SK-N-SH (cell line): ENCODE data around the gene FADD. TPM values are rescaled to one million over a fixed set of nuclear protein-coding genes. Genes with fewer than 3 reads are reported as not detected.

Source experiments
- CTCF ChIA-PET: fragments of 300-600, 350-600 bp; formaldehyde crosslinking; extraction: SDS; loops from one replicate; lab custom pipeline; 2021; lab: Yijun Ruan, JAX
- POLR2A ChIA-PET: fragments of 350-600 bp; sonication (Branson Sonifier 250); formaldehyde crosslinking; extraction: SDS; loops from one replicate; lab custom pipeline; 2020; ENCODE audit warnings: antibody characterized with exemption, inconsistent platforms; lab: Yijun Ruan, JAX
- DNase-seq: peaks from one replicate; pipeline ENCODE4 v3.0.0; 2012
- H2AFZ ChIP-seq: fragments of 200-600 bp; sonication (generic); 2 replicates; pipeline ENCODE4 v1.8.1; 2016; ENCODE audit warnings: antibody characterized with exemption, mild to moderate bottlenecking, low read depth
- H3F3A ChIP-seq: fragments of 200-600 bp; sonication (generic); replicated peaks from 2 replicates; pipeline ENCODE3; 2016; ENCODE audit warnings: antibody characterized with exemption, mild to moderate bottlenecking; ENCODE audit not compliant: insufficient read depth
- H3K27ac ChIP-seq, 2 experiments: fragments of 200-500 bp in 1 of 2; fragments of 200-600 bp in 1 of 2; sonication (Bioruptor generic) in 1 of 2; sonication (generic), shearing (Covaris generic) in 1 of 2; 2 replicates each; pipeline versions ENCODE4 v1.5.1 to v1.6.1; 2014 to 2016; ENCODE audit warnings: low read depth in 2 of 2, inconsistent platforms in 1 of 2, low read length in 1 of 2, mild to moderate bottlenecking in 1 of 2, mixed read lengths in 1 of 2
- H3K27me3 ChIP-seq: fragments of 200-600 bp; sonication (generic), shearing (Covaris generic); 2 replicates; pipeline ENCODE4 v1.6.1; 2016; ENCODE audit warnings: mixed run types; ENCODE audit not compliant: insufficient read depth
- H3K36me3 ChIP-seq, 2 experiments: fragments of 200-500 bp in 1 of 2; fragments of 200-600 bp in 1 of 2; sonication (Bioruptor generic) in 1 of 2; sonication (generic) in 1 of 2; replicated peaks in 1 of 2; 2 replicates each; pipeline versions ENCODE3 to v1.5.1; 2014 to 2016; ENCODE audit warnings: low read length in 1 of 2, mild to moderate bottlenecking in 1 of 2; ENCODE audit not compliant: insufficient read depth in 2 of 2, control insufficient read depth in 1 of 2
- H3K4me1 ChIP-seq, 2 experiments: fragments of 200-500 bp in 1 of 2; fragments of 200-600 bp in 1 of 2; sonication (Bioruptor generic) in 1 of 2; sonication (generic), shearing (Covaris generic) in 1 of 2; 2 replicates each; pipeline versions ENCODE4 v1.5.1 to v1.6.1; 2014 to 2016; ENCODE audit warnings: low read depth in 1 of 2, low read length in 1 of 2, mixed run types in 1 of 2; ENCODE audit not compliant: insufficient read depth in 2 of 2, control insufficient read depth in 1 of 2
- H3K4me2 ChIP-seq: fragments of 200-600 bp; sonication (generic), shearing (Covaris generic); 2 replicates; pipeline ENCODE4 v1.6.1; 2017; ENCODE audit warnings: mixed run types
- H3K4me3 ChIP-seq, 2 experiments: fragments of 200-500 bp in 1 of 2; fragments of 200-600 bp in 1 of 2; sonication (Bioruptor generic) in 1 of 2; sonication (generic), shearing (Covaris generic) in 1 of 2; 2 replicates each; pipeline versions ENCODE4 v1.5.1 to v1.8.1; 2014 to 2016; ENCODE audit warnings: low read depth in 2 of 2, inconsistent platforms in 1 of 2, low read length in 1 of 2, mild to moderate bottlenecking in 1 of 2, mixed read lengths in 1 of 2, moderate library complexity in 1 of 2
- H3K79me2 ChIP-seq: fragments of 200-600 bp; sonication (generic); 2 replicates; pipeline ENCODE4 v1.8.1; 2017; ENCODE audit warnings: mild to moderate bottlenecking; ENCODE audit not compliant: insufficient read depth
- H3K9ac ChIP-seq: fragments of 200-600 bp; sonication (generic); 2 replicates; pipeline ENCODE4 v1.6.1; 2017; ENCODE audit warnings: mixed run types
- H3K9me2 ChIP-seq: fragments of 200-600 bp; sonication (generic); 2 replicates; pipeline ENCODE4 v1.6.1; 2017; ENCODE audit warnings: mixed run types
- H3K9me3 ChIP-seq: fragments of 200-600 bp; sonication (generic); 2 replicates; pipeline ENCODE4 v1.6.1; 2017; ENCODE audit warnings: mixed run types, mild to moderate bottlenecking, moderate library complexity
- H4K20me1 ChIP-seq: fragments of 200-600 bp; sonication (generic); 2 replicates; pipeline ENCODE4 v1.6.1; 2017; ENCODE audit warnings: mild to moderate bottlenecking, mixed run types; ENCODE audit not compliant: insufficient read depth
- CHD2 ChIP-seq: fragments of 150-350 bp; IDR thresholded peaks from 2 replicates; pipeline ENCODE4 v1.6.1; 2018; ENCODE audit warnings: low read length; ENCODE audit not compliant: partially characterized antibody
- CTCF ChIP-seq: fragments of 200-600 bp; sonication (generic); IDR thresholded peaks from 2 replicates; pipeline ENCODE4 v1.6.1; 2017; ENCODE audit warnings: antibody characterized with exemption, mild to moderate bottlenecking, moderate library complexity
- ELF1 ChIP-seq: IDR thresholded peaks from 2 replicates; pipeline ENCODE4 v1.4.0; 2012
- EZH2phosphoT487 ChIP-seq: fragments of 200-600 bp; sonication (generic); IDR thresholded peaks from 2 replicates; pipeline ENCODE4 v1.6.1; 2017; ENCODE audit warnings: low read depth, mixed run types, mild to moderate bottlenecking, antibody characterized with exemption, moderate library complexity, borderline replicate concordance
- FOSL2 ChIP-seq: IDR thresholded peaks from 2 replicates; pipeline ENCODE4 v1.4.0; 2012; ENCODE audit warnings: low read depth, mild to moderate bottlenecking, moderate library complexity, borderline replicate concordance
- FOXJ3 ChIP-seq: sonication (generic); formaldehyde crosslinking; IDR thresholded peaks from 2 replicates; pipeline ENCODE4 v1.5.1; 2020; ENCODE audit warnings: mild to moderate bottlenecking, missing genetic modification reagents
- MAX ChIP-seq: IDR thresholded peaks from 2 replicates; pipeline ENCODE4 v1.4.0; 2012; ENCODE audit warnings: low read depth
- MXI1 ChIP-seq: IDR thresholded peaks from 2 replicates; pipeline ENCODE4 v1.6.1; 2012; ENCODE audit warnings: mild to moderate bottlenecking, low read depth, low read length, improper control_type of control experiment
- NFIC ChIP-seq: IDR thresholded peaks from 2 replicates; pipeline ENCODE4 v1.4.0; 2012; ENCODE audit warnings: borderline replicate concordance
- POLR2AphosphoS5 ChIP-seq: IDR thresholded peaks from 2 replicates; pipeline ENCODE4 v1.6.1; 2012; ENCODE audit warnings: low read depth, low read length
- RCOR1 ChIP-seq: fragments of 150-350 bp; IDR thresholded peaks from 2 replicates; pipeline ENCODE4 v1.6.1; 2017; ENCODE audit warnings: antibody characterized with exemption, low read length
- REST ChIP-seq: IDR thresholded peaks from 2 replicates; pipeline ENCODE4 v1.6.1; 2012; ENCODE audit warnings: mild to moderate bottlenecking, low read depth, low read length, moderate library complexity
- SIN3A ChIP-seq: IDR thresholded peaks from 2 replicates; pipeline ENCODE4 v1.6.1; 2012; ENCODE audit warnings: low read depth, mild to moderate bottlenecking, low read length, moderate library complexity, borderline replicate concordance
- SMC3 ChIP-seq: IDR thresholded peaks from 2 replicates; pipeline ENCODE4 v1.6.1; 2012; ENCODE audit warnings: low read depth, low read length, improper control_type of control experiment
- TAF1 ChIP-seq: IDR thresholded peaks from 2 replicates; pipeline ENCODE4 v1.6.1; 2012; ENCODE audit warnings: low read depth, mild to moderate bottlenecking, low read length, moderate library complexity, borderline replicate concordance
- TEAD4 ChIP-seq: IDR thresholded peaks from 2 replicates; pipeline ENCODE4 v1.4.0; 2012; ENCODE audit warnings: mild to moderate bottlenecking, borderline replicate concordance; ENCODE audit not compliant: insufficient read depth
- USF1 ChIP-seq: IDR thresholded peaks from 2 replicates; pipeline ENCODE4 v1.4.0; 2012; ENCODE audit warnings: low read depth, borderline replicate concordance
- YY1 ChIP-seq: IDR thresholded peaks from 2 replicates; pipeline ENCODE4 v1.4.0; 2012; ENCODE audit warnings: low read depth, mild to moderate bottlenecking
- WGBS: methylation state at CpG from one replicate; pipeline ENCODE4 v1.1.6; 2017; ENCODE audit warnings: low lambda C conversion rate; 5-methylcytosine and 5-hydroxymethylcytosine counted together
- polyA plus RNA-seq, 3 experiments: library from polyadenylated mRNA; depleted of rRNA; stranded (reverse); fragments of >200 nt; gene quantifications; 2 replicates each; pipeline ENCODE4 v1.2.3, GENCODE V29; 2012

Gene FADD
- polyA plus RNA-seq, 1 of the 3 experiments (the other 2 are of a cell fraction) = 23.8 TPM

- no peaks in the 10 kb centered on the region for H3K9me2 ChIP-seq
- WGBS = 69% methylated on average over 16 of the region's 18 CpGs
- ChIA-PET CTCF (interaction anchor here (1.0 to 1.8 kb wide), 3 partner anchors 30 to 238 kb away, joined by 3 read pairs; no protein-coding TSS in a partner anchor), POLR2A (no interaction called here)
- H3K27me3 ChIP-seq = no peaks in the 10 kb centered on the region; the same call in 1 of the 2 replicates
- no peak for DNase-seq
- TF ChIP-seq MXI1 = no peak
- no peak for TF ChIP-seq MAX
- no peak for TF ChIP-seq CHD2
- no peak for TF ChIP-seq FOSL2
- TF ChIP-seq USF1 = no peak
- no peak for TF ChIP-seq REST
- no peak for TF ChIP-seq SIN3A
- TF ChIP-seq TAF1 = no peak
- no peak for TF ChIP-seq YY1
- no peak for TF ChIP-seq EZH2phosphoT487
- TF ChIP-seq CTCF = no peak
- no peak for TF ChIP-seq ELF1
- TF ChIP-seq POLR2AphosphoS5 = no peak
- no peak for TF ChIP-seq NFIC
- no peak for TF ChIP-seq SMC3
- TF ChIP-seq FOXJ3 = no peak
- no peak for TF ChIP-seq TEAD4
- no peak for TF ChIP-seq RCOR1
- H3K4me1 ChIP-seq = no peaks in the 10 kb centered on the region; a peak in 1 of 4 replicates
- H2AFZ ChIP-seq = no peak overlapping the region
- H3K9me3 ChIP-seq = no peaks in the 10 kb centered on the region
- H3K36me3 ChIP-seq = no peaks in the 10 kb centered on the region
- H3K4me2 ChIP-seq = no peak overlapping the region
- H3F3A ChIP-seq = no peaks in the 10 kb centered on the region
- H3K27ac ChIP-seq = no peak overlapping the region
- no peak overlapping the region for H3K4me3 ChIP-seq
- H3K79me2 ChIP-seq = no peaks in the 10 kb centered on the region
- H3K9ac ChIP-seq = no peak overlapping the region
- H4K20me1 ChIP-seq = no peaks in the 10 kb centered on the region
These were observed 46.6 kb upstream of the FADD start for GRCh38 chr11:70156291-70157037.
